ENCODE data around the gene MYO1D.
"Not testable (repeated sequence)": the region's sequence is repeated elsewhere in the genome, so short reads cannot be mapped to it uniquely, and the experiment has no call there.

The MYO1D gene

GRCh38 chr17:32894245-32894644, 17.3 kb upstream of the MYO1D start:
- no peak for DNase-seq (ENCODE audit: low read depth)

- not testable (repeated sequence) for DNase-seq (ENCODE audit: low read depth)
Observed at GRCh38 chr17:32887410-32887809, 10.5 kb upstream of the MYO1D start.

- not testable (repeated sequence) for DNase-seq (ENCODE audit: low read depth)
Observed at GRCh38 chr17:32886951-32887350, 10.0 kb upstream of the MYO1D start.

GRCh38 chr17:32882734-32883133, 5.8 kb upstream of the MYO1D start:
- no peak for DNase-seq (ENCODE audit: low read depth)

GRCh38 chr17:32882029-32882428, 5.1 kb upstream of the MYO1D start:
- no peak for DNase-seq (ENCODE audit: low read depth)

GRCh38 chr17:32880671-32881453, 3.9 kb upstream of the MYO1D start:
- DNase-seq (ENCODE audit: low read depth): no peak

GRCh38 chr17:32879134-32879533, 2.2 kb upstream of the MYO1D start:
- DNase-seq (ENCODE audit: low read depth): no peak

- DNase-seq (ENCODE audit: low read depth): no peak
Observed at GRCh38 chr17:32878211-32878610, 1.3 kb upstream of the MYO1D start.

GRCh38 chr17:32877164-32877764, 340 bp upstream of the MYO1D start:
- peak; percentile 79 for DNase-seq (ENCODE audit: low read depth)

- DNase-seq (ENCODE audit: low read depth): no peak
Observed at GRCh38 chr17:32875923-32876416, 954 bp downstream of the MYO1D start.

GRCh38 chr17:32875230-32875917, 1.6 kb downstream of the MYO1D start:
- no peak for DNase-seq (ENCODE audit: low read depth)

- no peak for DNase-seq (ENCODE audit: low read depth)
Observed at GRCh38 chr17:32873114-32873513, 3.8 kb downstream of the MYO1D start.

- no peak for DNase-seq (ENCODE audit: low read depth)
Observed at GRCh38 chr17:32871746-32872145, 5.2 kb downstream of the MYO1D start.

- DNase-seq (ENCODE audit: low read depth): no peak
Observed at GRCh38 chr17:32870969-32871368, 6.0 kb downstream of the MYO1D start.

- DNase-seq (ENCODE audit: low read depth): no peak
Observed at GRCh38 chr17:32870027-32870670, 6.8 kb downstream of the MYO1D start.

GRCh38 chr17:32869345-32870026, 7.4 kb downstream of the MYO1D start:
- no peak for DNase-seq (ENCODE audit: low read depth)

GRCh38 chr17:32865141-32865540, 11.8 kb downstream of the MYO1D start:
- no peak for DNase-seq (ENCODE audit: low read depth)

- no peak for DNase-seq (ENCODE audit: low read depth)
Observed at GRCh38 chr17:32863559-32863958, 13.4 kb downstream of the MYO1D start.

GRCh38 chr17:32862940-32863339, 14.0 kb downstream of the MYO1D start:
- no peak for DNase-seq (ENCODE audit: low read depth)

GRCh38 chr17:32861981-32862380, 14.9 kb downstream of the MYO1D start:
- no peak for DNase-seq (ENCODE audit: low read depth)

GRCh38 chr17:32859857-32860525, 16.9 kb downstream of the MYO1D start:
- DNase-seq (ENCODE audit: low read depth): no peak

Measured in stimulated activated CD8-positive, alpha-beta memory T cell treated with anti-CD3 and anti-CD28 coated beads, Interleukin-12 subunit alpha, Interleukin-12 subunit beta, amount 100 ng/mL, for 1 hour (primary cell).